ENCODE data around the gene VAV3.

DNA sequence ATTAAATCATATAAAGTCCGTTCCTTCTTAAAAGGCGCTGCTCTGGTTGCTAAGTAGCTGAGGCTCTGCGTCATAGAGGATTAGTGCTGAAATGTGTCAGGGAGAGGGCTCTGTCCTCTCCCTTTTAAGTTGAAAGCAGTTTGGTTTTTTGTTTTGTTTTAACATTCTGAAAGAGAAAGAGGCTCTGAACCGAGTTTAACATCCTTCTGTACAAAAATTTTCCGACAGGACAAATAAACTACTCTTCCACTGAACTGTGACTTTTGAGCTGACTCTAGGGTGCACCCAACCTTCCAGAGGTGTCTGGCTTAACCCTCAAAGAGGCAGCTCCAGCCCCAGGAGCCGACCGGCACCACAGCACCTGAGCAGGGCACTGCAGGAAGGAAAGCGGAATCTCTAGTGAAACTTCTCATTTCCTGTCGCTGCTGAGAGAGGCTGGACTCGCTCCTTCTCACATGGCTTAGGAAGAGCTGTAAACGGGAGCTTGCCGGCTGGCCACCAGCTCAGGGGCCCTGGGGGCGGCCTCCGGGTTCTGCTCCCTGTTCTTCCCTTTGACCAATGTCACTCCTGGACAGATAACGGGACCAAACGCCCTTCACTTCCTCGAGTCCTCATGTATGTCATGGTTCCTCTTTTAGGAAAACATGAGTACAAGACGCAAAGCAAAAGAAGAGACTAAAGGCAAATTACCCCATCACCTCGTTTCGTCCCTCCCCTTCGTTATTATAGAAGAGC, 1.2 kb downstream of the VAV3 start:
- TF ChIP-seq, protein P1, sequence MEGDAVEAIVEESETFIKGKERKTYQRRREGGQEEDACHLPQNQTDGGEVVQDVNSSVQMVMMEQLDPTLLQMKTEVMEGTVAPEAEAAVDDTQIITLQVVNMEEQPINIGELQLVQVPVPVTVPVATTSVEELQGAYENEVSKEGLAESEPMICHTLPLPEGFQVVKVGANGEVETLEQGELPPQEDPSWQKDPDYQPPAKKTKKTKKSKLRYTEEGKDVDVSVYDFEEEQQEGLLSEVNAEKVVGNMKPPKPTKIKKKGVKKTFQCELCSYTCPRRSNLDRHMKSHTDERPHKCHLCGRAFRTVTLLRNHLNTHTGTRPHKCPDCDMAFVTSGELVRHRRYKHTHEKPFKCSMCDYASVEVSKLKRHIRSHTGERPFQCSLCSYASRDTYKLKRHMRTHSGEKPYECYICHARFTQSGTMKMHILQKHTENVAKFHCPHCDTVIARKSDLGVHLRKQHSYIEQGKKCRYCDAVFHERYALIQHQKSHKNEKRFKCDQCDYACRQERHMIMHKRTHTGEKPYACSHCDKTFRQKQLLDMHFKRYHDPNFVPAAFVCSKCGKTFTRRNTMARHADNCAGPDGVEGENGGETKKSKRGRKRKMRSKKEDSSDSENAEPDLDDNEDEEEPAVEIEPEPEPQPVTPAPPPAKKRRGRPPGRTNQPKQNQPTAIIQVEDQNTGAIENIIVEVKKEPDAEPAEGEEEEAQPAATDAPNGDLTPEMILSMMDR (conservative IDR thresholded peaks at IDR 0.05 in 1 of 2, IDR thresholded peaks at IDR 0.05 in 1 of 2; ENCODE audit: low read depth in 1 of 2, low read length in 2 of 2), result no peak
- TF ChIP-seq EZH2 (IDR thresholded peaks at IDR 0.05; ENCODE audit: low read length, missing control alignments), result no peak

All from fibroblast of lung (primary cell).